K562 (cell line): ENCODE results near the gene KIF6. TPM values are rescaled to one million over a fixed set of nuclear protein-coding genes. Genes with fewer than 3 reads are reported as not detected.

Source experiments
- ATAC-seq: fragments of 200-7000 bp; cut with Tn5 transposase; 3 replicates; pipeline ENCODE4 v1.9.1; 2020; ENCODE audit warnings: moderate library complexity
- BruUV-seq: library from RNA; stranded (reverse); fragments of 400-500 nt; replicated peaks from 2 replicates; lab custom pipeline; 2021; lab: Mats Ljungman, UMichigan
- CTCF ChIA-PET: fragments of 300-600 bp; formaldehyde crosslinking; extraction: SDS; loops from one replicate; lab custom pipeline; 2021; ENCODE audit warnings: low intra/inter-chr PET ratio; lab: Yijun Ruan, JAX
- POLR2A ChIA-PET: fragments of 300-600, 350-650 bp; sonication (Branson Sonifier 250); formaldehyde crosslinking; extraction: SDS; loops from one replicate; lab custom pipeline; 2021; ENCODE audit warnings: antibody characterized with exemption, inconsistent platforms; lab: Yijun Ruan, JAX
- DNase-seq, 4 experiments: peaks; one replicate each; pipeline versions ENCODE4 v3.0.0 to v3.0.0-alpha.2; 2011 to 2018; ENCODE audit warnings: low spot score in 3 of 4, mixed read lengths in 3 of 4; ENCODE audit errors: extremely low read depth in 1 of 4
- FAIRE-seq: peaks from 2 replicates; lab custom pipeline; 2011; peaks lifted over from hg19 to GRCh38; lab: Jason Lieb, UNC
- H2AFZ ChIP-seq: 2 replicates; pipeline ENCODE4 v1.6.0; 2011; ENCODE audit warnings: low read depth, low read length, control low read depth, inconsistent platforms
- H3K27ac ChIP-seq: fragments of 200-600 bp; 3 replicates; pipeline ENCODE4 v1.8.0; 2011; ENCODE audit warnings: low read depth, mild to moderate bottlenecking, control low read depth, inconsistent platforms, low read length, moderate library complexity, mixed read lengths; ENCODE audit errors: extremely low read depth
- H3K27me3 ChIP-seq, 2 experiments: fragments of 300-600 bp in 1 of 2; 2 replicates in 1 of 2; 3 replicates in 1 of 2; pipeline versions ENCODE4 v1.6.0 to v1.8.0; 2011; ENCODE audit warnings: inconsistent platforms in 2 of 2, low read length in 2 of 2, mild to moderate bottlenecking in 1 of 2, mixed read lengths in 1 of 2, moderate library complexity in 1 of 2; ENCODE audit not compliant: control insufficient read depth in 2 of 2, insufficient read depth in 2 of 2
- H3K36me3 ChIP-seq: fragments of 300-600 bp; 3 replicates; pipeline ENCODE4 v1.8.0; 2011; ENCODE audit warnings: mild to moderate bottlenecking, low read length, inconsistent platforms; ENCODE audit not compliant: control insufficient read depth, insufficient read depth
- H3K4me1 ChIP-seq, 2 experiments: fragments of 200-600 bp in 1 of 2; replicated peaks in 1 of 2; 2 replicates in 1 of 2; 3 replicates in 1 of 2; pipeline versions ENCODE4 v1.5.1 to v1.8.0; 2011; ENCODE audit warnings: inconsistent platforms in 2 of 2, low read length in 2 of 2, mild to moderate bottlenecking in 1 of 2, mixed read lengths in 1 of 2, moderate library complexity in 1 of 2; ENCODE audit not compliant: control insufficient read depth in 2 of 2, insufficient read depth in 2 of 2
- H3K4me2 ChIP-seq: 2 replicates; pipeline ENCODE4 v1.6.1; 2011; ENCODE audit warnings: low read length, control low read depth, inconsistent platforms, mixed read lengths; ENCODE audit not compliant: insufficient read depth
- H3K4me3 ChIP-seq: fragments of 200-600 bp; sonication (generic), shearing (Covaris generic); 2 replicates; pipeline ENCODE4 v1.5.1; 2016; ENCODE audit warnings: control low read depth, inconsistent platforms
- H3K79me2 ChIP-seq: fragments of 200-600 bp; 3 replicates; pipeline ENCODE4 v1.8.0; 2011; ENCODE audit warnings: low read length, inconsistent platforms; ENCODE audit not compliant: control insufficient read depth, insufficient read depth
- H3K9ac ChIP-seq, 2 experiments: 2 replicates each; pipeline versions ENCODE4 v1.6.0 to v1.6.1; 2011; ENCODE audit warnings: low read depth in 2 of 2, low read length in 2 of 2, control low read depth in 1 of 2, inconsistent platforms in 1 of 2, mild to moderate bottlenecking in 1 of 2, mixed read lengths in 1 of 2; ENCODE audit not compliant: insufficient read depth in 1 of 2
- H3K9me1 ChIP-seq: one replicate; pipeline ENCODE4 v1.6.0; 2011; ENCODE audit warnings: inconsistent platforms, mild to moderate bottlenecking, low read length, moderate library complexity; ENCODE audit not compliant: control insufficient read depth, insufficient read depth
- H3K9me3 ChIP-seq: replicated peaks from 2 replicates; pipeline ENCODE4 v1.5.1; 2011; ENCODE audit warnings: low read depth, low read length, inconsistent platforms; ENCODE audit not compliant: control insufficient read depth, insufficient read depth
- H4K20me1 ChIP-seq: replicated peaks from 2 replicates; pipeline ENCODE4 v1.6.1; 2011; ENCODE audit warnings: low read length, inconsistent platforms, mixed read lengths; ENCODE audit not compliant: control insufficient read depth, insufficient read depth
- DDX20 ChIP-seq: fragments of 450-650 bp; IDR thresholded peaks from 2 replicates; pipeline ENCODE4 v1.6.1; 2016; ENCODE audit warnings: missing genetic modification characterization, low read depth, mild to moderate bottlenecking, missing compliant biosample characterization, moderate library complexity
- FOXM1 ChIP-seq, 2 experiments: fragments of 450-650 bp in 1 of 2; sonication (generic) in 1 of 2; formaldehyde crosslinking in 1 of 2; IDR thresholded peaks; 2 replicates each; pipeline versions ENCODE4 v1.6.1 to v1.9.0; 2017 to 2022; ENCODE audit warnings: low read depth in 2 of 2, mild to moderate bottlenecking in 2 of 2, missing genetic modification reagents in 1 of 2, moderate library complexity in 1 of 2
- FUS ChIP-seq: fragments of 200-400 bp; formaldehyde crosslinking; optimal IDR thresholded peaks from 2 replicates; pipeline ENCODE3; 2017; ENCODE audit warnings: low read depth, low read length
- GATAD2A ChIP-seq: fragments of 450-650 bp; IDR thresholded peaks from 2 replicates; pipeline ENCODE4 v1.6.1; 2017
- GATAD2B ChIP-seq: fragments of 450-650 bp; IDR thresholded peaks from 2 replicates; pipeline ENCODE4 v1.6.1; 2017; ENCODE audit warnings: mild to moderate bottlenecking, borderline replicate concordance
- HNRNPH1 ChIP-seq: fragments of 200-400 bp; formaldehyde crosslinking; optimal IDR thresholded peaks from 2 replicates; pipeline ENCODE3; 2017; ENCODE audit warnings: low read depth, mild to moderate bottlenecking, low read length, moderate library complexity
- PHB ChIP-seq: fragments of 250-450 bp; sonication (Bioruptor Pico); IDR thresholded peaks from 2 replicates; pipeline ENCODE4 v1.5.0; 2021
- RNF2 ChIP-seq: sonication (generic); IDR thresholded peaks from 2 replicates; pipeline ENCODE4 v1.6.1; 2016
- SMARCA5 ChIP-seq: fragments of 450-650 bp; IDR thresholded peaks from 2 replicates; pipeline ENCODE4 v1.6.1; 2016
- ZC3H8 ChIP-seq: fragments of 450-650 bp; IDR thresholded peaks from 2 replicates; pipeline ENCODE4 v1.6.1; 2017
- WGBS: fragments of 100-300 bp; shearing (Covaris generic); methylation state at CpG from one replicate; pipeline ENCODE4 v1.1.6; 2016; ENCODE audit warnings: low coverage, mixed read lengths; ENCODE audit not compliant: insufficient coverage; ENCODE audit errors: missing lambda C conversion rate; 5-methylcytosine and 5-hydroxymethylcytosine counted together
- in situ Hi-C: fragments of 300-500 bp; cut with MboI; formaldehyde crosslinking; loops from 4 replicates; pipeline ENCODE4 v1.15.0; 2018; ENCODE audit warnings: inconsistent platforms, mixed read lengths
- intact Hi-C: fragments of 100-400 bp; cut with micrococcal nuclease; formaldehyde crosslinking; loops from 2 replicates; pipeline ENCODE4 v1.14.2; 2022
- polyA plus RNA-seq, 8 experiments: library from polyadenylated mRNA; depleted of rRNA in 4 of 8; stranded (reverse) in 5 of 8; unstranded in 3 of 8; fragments of >200 nt; fragmentation: Nextera tagmentation in 2 of 8; fragmentation: Illumina TruSeq in 1 of 8; extraction: Ambion mirVana in 2 of 8; extraction: Trizol in 1 of 8; gene quantifications; 2 replicates each; pipeline versions ENCODE4 v1.2.1 to v1.2.3, GENCODE V29; 2011 to 2014; ENCODE audit warnings: inconsistent platforms in 1 of 8, missing spikeins in 1 of 8
- total RNA-seq, 7 experiments: library from RNA; depleted of rRNA in 6 of 7; stranded (reverse); fragments of >200 nt in 6 of 7; fragmentation: Illumina TruSeq in 2 of 7; extraction: Trizol in 2 of 7; gene quantifications; 2 replicates each; pipeline versions ENCODE4 v1.2.1 to v1.2.3, GENCODE V29; 2011 to 2021; ENCODE audit warnings: low replicate concordance in 1 of 7
- TF ChIP-seq, protein P1 (sequence below): fragments of 200-400 bp; formaldehyde crosslinking; IDR thresholded peaks from 2 replicates; pipeline ENCODE4 v1.6.1; 2017; ENCODE audit warnings: mild to moderate bottlenecking, low read depth, low read length, moderate library complexity
- TF ChIP-seq, protein P2 (sequence below): fragments of 250-450 bp; sonication (Bioruptor Pico); IDR thresholded peaks from 2 replicates; pipeline ENCODE4 v1.8.0; 2021; ENCODE audit warnings: moderate library complexity, mild to moderate bottlenecking, inconsistent platforms
- TF ChIP-seq, protein P3 (sequence below): sonication (generic); IDR thresholded peaks from 2 replicates; pipeline ENCODE4 v1.6.1; 2016
- TF ChIP-seq, protein P4 (sequence below): fragments of 250-450 bp; sonication (Bioruptor Pico); IDR thresholded peaks from 2 replicates; pipeline ENCODE4 v1.5.0; 2021

Gene KIF6
- total and polyA plus RNA-seq, 9 of the 15 experiments (the other 6 are each of a cell fraction or from before 2014, with no cell fraction given), result not detected

DNA sequence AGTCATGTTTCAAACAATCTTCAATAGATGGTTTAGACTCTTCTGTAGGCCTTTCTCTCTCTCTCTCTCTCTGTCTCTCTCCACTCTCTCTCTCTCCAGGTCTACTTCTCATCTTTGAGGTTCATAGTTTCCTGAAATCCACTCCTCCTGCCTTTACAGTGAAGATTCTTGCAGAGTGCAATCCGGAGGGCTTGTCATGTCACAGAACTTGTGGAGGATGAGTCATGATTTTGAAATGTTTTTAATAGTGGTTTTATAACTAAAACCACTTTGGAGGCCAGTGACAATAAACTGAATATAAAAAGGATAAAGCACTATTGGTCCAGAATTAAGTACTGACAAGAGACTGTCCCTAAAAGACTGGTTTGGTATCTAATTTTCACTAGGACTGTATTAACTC, 156.3 kb downstream of the KIF6 start:
- 0% methylated on average over 1 of the region's 1 CpG for WGBS

More for the DNA sequence above, 156.3 kb downstream of the KIF6 start:
- H3K4me1 ChIP-seq, result no peaks in the 10 kb centered on the region
- TF ChIP-seq FUS (no peak), DDX20 (no peak), GATAD2A (no peak), RNF2 (no peak), SMARCA5 (no peak), HNRNPH1 (no peak), ZC3H8 (no peak), PHB (CRISPR knock-in tag) (no peak), FOXM1 (IDR thresholded peaks at IDR 0.05; ENCODE audit: low read depth) (no peak), FOXM1 (CRISPR knock-in tag; IDR thresholded peaks at IDR 0.05; ENCODE audit: low read depth) (no peak), GATAD2B (no peak)
- TF ChIP-seq, protein P1, sequence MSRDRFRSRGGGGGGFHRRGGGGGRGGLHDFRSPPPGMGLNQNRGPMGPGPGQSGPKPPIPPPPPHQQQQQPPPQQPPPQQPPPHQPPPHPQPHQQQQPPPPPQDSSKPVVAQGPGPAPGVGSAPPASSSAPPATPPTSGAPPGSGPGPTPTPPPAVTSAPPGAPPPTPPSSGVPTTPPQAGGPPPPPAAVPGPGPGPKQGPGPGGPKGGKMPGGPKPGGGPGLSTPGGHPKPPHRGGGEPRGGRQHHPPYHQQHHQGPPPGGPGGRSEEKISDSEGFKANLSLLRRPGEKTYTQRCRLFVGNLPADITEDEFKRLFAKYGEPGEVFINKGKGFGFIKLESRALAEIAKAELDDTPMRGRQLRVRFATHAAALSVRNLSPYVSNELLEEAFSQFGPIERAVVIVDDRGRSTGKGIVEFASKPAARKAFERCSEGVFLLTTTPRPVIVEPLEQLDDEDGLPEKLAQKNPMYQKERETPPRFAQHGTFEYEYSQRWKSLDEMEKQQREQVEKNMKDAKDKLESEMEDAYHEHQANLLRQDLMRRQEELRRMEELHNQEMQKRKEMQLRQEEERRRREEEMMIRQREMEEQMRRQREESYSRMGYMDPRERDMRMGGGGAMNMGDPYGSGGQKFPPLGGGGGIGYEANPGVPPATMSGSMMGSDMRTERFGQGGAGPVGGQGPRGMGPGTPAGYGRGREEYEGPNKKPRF, result no peak
- TF ChIP-seq, protein P2, sequence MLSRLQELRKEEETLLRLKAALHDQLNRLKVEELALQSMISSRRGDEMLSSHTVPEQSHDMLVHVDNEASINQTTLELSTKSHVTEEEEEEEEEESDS, result no peak
- TF ChIP-seq, protein P3, sequence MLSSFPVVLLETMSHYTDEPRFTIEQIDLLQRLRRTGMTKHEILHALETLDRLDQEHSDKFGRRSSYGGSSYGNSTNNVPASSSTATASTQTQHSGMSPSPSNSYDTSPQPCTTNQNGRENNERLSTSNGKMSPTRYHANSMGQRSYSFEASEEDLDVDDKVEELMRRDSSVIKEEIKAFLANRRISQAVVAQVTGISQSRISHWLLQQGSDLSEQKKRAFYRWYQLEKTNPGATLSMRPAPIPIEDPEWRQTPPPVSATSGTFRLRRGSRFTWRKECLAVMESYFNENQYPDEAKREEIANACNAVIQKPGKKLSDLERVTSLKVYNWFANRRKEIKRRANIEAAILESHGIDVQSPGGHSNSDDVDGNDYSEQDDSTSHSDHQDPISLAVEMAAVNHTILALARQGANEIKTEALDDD, result no peak
- TF ChIP-seq, protein P4, sequence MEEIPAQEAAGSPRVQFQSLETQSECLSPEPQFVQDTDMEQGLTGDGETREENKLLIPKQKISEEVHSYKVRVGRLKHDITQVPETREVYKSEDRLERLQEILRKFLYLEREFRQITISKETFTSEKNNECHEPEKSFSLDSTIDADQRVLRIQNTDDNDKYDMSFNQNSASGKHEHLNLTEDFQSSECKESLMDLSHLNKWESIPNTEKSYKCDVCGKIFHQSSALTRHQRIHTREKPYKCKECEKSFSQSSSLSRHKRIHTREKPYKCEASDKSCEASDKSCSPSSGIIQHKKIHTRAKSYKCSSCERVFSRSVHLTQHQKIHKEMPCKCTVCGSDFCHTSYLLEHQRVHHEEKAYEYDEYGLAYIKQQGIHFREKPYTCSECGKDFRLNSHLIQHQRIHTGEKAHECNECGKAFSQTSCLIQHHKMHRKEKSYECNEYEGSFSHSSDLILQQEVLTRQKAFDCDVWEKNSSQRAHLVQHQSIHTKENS, result no peak
- TF ChIP-seq, all 486 proteins: peak for 0
- no TSS peak for BruUV-seq
- no peaks in the 10 kb centered on the region for H3K9me1 ChIP-seq
- H2AFZ ChIP-seq, result no peak overlapping the region
- no peaks in the 10 kb centered on the region for H3K27me3 ChIP-seq
- ChIA-PET POLR2A (no interaction called here), CTCF (no interaction called here)
- no peak for FAIRE-seq
- H3K4me2 ChIP-seq, result no peak overlapping the region
- H3K79me2 ChIP-seq, result no peaks in the 10 kb centered on the region
- ATAC-seq, result no peak
- H4K20me1 ChIP-seq, result no peaks in the 10 kb centered on the region
- no peak overlapping the region for H3K27ac ChIP-seq
- H3K9ac ChIP-seq, result no peak overlapping the region
- intact Hi-C loops, result no loop called here
- H3K9me3 ChIP-seq, result no peaks in the 10 kb centered on the region
- H3K4me3 ChIP-seq, result no peak overlapping the region
- no peaks in the 10 kb centered on the region for H3K36me3 ChIP-seq
- in situ Hi-C loops, result no loop called here
- DNase-seq, result no peak
